ENCODE measurements around the gene DLGAP1.

DLGAP1 gene

DNA sequence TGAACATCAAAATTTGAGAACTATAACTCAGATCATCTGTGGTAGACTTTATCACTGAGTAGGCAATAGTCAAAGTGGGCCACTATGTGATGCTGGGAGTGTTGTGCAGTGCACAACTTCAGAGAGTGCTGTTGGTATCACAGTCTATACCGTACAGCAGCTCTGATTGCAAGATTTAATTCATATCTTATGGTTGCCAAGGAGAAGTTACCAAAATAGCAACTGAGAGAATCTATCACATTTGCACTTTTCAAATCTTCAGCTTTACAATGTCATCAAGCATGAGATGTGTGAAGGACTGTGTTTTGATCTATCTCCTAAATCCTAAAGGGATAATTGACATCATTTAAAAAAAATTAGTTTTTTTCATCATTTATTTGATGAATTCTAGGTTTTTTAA is 216.1 kb downstream of the DLGAP1 start:
- DNase-seq (ENCODE audit: low read depth) = no peak

DNA sequence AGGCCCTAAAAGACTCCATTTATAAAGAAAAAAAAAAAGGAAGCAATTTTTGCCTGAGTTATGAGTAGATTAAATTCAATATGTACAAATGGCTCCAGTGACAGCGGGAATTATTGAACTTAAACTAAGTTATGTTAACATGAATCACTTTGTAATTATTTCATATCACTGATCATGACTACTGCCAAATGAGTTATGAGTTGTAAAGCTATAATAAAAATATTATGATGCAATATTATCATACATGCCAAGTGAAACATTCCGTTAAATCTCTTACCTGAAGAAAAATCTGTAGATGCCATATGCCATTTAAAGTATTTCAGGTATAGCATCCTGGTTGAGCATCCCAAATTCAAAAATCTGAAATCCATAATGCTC is 217.5 kb downstream of the DLGAP1 start:
- no peak for DNase-seq (ENCODE audit: low read depth)

DNA sequence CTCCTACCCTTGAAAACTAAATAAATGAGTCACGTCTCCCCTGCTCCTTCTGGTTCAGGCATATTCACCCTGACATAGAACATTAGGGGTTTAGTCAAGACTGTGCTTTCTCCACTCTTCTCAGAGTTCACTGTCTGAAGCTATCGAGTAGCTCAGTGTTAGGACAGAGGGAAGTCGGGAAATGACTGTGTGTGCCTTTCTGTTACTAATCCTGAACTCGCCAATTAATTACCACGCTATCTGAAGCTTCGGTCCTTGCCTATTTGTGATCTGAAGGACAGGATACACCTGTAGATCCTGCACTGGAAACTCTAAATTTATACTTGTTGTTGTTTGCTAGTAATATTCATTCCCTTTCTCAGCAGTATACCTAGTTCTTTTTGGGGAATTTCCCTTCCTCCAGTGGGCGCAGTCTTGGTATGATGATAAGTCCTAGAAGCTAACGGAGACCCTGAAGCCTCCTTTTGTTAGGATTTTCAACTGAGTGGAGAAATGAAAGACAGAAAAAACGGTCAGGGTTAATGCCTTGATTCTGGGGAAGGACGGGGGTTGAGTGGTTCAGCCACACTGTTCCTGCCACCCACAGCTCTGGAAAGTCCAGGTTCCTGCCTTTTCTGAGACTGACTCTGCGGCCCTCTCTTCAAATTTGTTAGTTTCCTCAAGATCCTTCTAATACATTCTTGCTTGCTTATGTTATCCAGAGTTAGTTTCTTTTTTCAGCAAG is 218.0 kb downstream of the DLGAP1 start:
- no peak for DNase-seq (ENCODE audit: low read depth)

DNA sequence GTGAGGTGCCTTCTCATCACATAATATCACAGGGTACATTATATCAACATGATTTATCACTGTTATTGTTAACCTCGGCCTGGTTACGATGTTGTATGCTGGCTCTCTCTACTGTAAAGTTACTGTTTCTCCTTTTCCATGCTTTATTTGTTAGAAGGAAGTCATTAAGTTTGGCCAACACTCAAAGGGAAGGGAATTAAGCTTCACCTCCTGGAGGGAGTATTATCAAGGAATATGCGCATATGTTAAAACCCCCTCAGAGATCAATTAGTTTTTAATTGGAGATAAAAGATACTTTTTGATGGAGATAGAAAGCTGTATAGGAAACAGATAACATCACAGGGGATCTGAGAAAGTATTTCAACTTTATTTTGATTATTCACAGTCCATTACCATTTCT is 221.6 kb downstream of the DLGAP1 start:
- no peak for DNase-seq (ENCODE audit: low read depth)

DNA sequence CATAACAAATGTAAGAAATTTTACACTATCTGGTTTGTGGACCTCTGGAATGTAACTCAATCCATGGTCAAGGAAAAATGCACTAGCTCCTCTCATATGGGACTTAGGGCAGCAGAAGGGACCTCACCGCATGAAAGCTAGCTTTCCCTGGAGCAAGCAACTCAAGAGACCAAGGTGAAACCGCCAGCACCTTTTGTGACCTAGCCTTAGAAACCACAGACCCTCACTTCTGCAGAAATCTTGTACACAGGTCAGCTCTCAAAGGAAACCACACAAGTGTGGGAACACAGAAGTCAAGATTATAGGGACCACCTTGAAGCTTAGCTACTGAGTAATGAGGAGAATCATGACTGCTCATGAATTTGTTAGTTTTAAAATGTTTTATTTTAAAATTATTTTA is 222.5 kb downstream of the DLGAP1 start:
- DNase-seq (ENCODE audit: low read depth) = no peak

DNA sequence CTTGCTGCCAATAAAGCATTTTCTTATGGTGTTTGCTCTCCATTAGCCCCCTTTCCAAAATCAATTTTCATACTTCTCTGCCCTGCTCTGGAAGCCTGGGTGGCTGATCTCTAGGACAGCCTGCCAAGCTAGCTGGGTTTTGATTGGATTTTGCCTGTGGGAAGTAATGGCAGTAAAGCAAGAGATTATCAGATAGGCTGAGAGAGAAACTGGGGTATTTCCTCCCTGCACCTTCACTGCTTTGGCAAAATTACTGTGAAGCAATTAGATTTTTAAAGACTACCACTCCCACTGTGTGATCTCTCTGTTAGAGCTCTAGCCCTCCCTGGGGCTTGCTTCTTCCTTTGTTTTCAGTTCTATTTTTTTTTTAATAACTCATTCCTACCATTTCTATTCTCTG is 223.8 kb downstream of the DLGAP1 start:
- no peak for DNase-seq (ENCODE audit: low read depth)

DNA sequence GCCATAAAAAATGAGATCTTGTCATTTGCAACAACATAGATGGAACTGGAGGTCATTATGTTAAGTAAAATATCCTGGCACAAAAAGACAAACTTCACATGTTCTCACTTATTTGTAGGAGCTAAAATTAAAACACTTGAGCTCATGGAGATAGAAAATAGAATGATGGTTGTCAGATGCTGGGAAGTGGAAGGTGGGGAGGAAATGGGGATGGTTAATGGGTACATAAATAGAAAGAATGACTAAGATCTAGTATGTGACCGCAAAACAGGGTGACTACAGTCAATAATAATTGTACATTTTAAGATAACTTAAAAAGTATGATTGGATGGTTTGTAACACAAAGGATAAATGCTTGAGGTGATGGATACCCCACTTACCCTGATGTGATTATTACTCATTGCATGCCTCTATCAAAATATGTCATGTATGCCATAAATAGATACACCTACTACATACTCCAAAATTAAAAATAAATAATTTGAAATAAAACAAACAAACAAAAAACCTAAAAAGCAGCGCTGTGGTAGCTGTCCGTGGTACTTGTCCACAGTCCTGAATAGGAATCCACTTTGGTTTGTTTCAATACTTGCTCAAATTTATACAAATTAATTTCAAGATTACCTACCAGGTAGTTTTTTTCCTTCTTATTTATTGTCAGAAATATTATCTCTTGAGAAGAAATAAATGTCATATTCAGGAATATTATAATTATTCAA is 224.5 kb downstream of the DLGAP1 start:
- no peak for DNase-seq (ENCODE audit: low read depth)

DNA sequence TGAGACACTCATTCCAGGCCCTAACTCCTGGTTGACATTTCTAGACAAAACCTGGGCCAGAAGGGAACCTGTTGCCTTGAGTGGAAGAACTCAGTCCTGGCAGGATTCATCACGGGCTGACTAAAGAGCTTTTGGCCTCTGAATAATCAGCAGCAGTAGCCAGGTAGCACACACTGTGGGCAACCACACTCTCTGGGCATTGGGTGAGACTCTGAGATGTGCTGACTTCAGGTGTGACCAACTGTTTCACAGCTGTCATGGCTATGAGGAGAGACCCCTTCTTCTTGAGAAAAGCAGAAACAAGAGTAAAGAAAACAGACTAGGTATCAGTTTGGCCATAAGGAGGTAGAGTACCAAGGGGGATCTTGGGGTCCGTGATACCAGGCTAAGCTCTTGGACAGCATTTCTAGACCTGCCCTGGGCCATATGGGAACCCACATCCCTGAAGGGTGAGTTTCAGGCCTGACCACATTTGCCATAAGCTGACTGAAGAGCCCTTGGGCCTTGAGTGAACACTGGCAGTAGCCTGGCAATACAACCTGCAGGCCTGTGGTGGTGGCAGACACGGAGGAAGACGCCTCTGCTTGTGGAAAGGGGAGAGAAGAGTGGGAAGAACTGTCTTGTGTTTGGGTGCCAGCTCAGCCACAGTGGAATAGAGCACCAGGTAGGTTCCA is 230.9 kb downstream of the DLGAP1 start:
- DNase-seq (ENCODE audit: low read depth) = no peak

DNA sequence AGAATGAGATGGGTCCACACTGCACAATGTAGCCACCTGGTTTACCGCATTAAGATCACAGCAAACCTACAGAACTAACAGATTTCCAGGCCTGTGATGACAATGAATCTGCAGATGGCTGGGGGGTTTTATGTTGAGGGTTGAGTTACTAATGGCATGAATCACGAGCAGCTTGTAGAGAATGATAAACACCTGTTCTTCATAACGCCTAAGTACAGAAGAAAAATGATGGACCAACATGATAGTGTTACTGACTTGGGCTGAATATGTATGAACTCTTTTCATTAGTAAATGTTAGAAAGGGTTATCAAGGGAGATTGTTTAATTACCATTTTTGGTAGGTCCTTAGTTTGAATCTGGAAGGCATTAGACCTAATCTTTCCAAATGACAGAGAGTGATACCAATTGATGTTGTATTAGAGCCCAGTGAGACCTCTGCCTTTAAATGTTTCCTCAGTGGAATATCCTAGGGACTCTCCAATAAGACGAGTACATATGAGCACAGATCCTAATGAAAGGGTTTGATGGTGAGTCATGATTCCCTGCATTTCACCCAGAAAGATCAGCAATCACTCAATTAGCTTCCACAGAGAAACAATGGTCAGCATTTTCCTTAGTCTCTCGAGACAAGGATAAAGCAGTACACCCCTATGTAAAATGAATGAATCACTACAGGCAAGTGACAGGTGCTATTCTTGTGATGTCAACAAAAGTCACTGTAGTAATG is 243.8 kb downstream of the DLGAP1 start:
- no peak for DNase-seq (ENCODE audit: low read depth)

DNA sequence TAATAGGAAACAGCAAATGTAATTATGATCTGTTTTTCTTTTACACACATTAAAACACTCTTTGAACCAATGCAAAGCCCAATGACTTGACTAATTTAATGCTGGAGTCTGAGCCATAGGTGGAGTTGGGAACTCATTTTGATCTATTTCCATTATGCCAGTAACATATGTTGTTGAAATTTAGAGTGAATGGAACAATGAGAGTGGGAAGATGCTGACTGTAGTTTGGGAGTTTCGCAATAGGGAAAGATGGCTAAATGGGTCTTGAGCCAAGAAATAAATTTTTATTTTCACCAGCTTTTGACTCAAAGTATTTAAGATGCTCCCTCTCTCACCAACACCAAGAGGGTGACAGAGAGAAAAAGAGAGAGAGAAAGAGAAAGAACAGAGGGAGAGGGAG is 246.7 kb downstream of the DLGAP1 start:
- DNase-seq (ENCODE audit: low read depth) = no peak

DNA sequence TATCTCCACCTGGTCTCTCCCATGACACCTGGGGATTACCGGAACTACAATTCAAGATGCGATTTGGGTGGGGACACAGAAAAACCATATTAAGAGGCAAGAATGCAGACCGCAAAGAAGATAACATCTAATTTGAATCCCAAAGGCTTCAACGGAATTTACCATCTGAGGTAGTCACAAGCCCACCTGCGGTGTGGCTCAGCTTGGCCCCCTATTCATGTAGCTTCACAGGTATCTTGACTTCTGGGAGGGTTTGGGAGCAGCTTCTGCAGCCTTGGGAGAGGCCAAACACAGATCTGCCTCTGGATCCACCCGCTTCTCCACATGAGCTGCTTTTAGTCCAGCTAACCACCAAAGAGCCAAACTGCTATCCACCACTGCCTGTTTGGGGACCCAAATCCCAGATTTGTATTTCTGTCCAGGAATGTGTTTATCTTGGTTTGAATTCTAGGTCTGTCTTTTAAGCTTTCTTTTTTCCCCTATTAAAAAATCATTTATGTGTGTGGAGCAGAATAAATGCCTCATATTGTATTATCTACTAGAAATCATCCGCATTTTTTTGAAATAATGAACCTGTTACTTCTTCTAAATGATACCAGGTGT is 247.6 kb downstream of the DLGAP1 start:
- DNase-seq (ENCODE audit: low read depth) = no peak

DNA sequence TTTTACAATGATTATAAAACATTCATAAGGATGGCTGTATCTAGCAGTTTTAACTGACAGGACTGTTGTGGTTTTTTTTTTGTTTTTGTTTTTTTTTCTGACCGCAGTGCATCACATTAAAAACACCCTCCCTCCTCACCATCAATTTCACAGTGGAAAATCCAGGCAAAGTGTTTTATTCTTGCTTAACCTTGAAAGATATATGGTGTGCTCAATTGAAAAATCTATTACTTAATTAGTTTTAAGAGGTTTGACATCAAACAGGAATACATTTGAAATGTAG is 250.7 kb downstream of the DLGAP1 start:
- no peak for DNase-seq (ENCODE audit: low read depth)

DNA sequence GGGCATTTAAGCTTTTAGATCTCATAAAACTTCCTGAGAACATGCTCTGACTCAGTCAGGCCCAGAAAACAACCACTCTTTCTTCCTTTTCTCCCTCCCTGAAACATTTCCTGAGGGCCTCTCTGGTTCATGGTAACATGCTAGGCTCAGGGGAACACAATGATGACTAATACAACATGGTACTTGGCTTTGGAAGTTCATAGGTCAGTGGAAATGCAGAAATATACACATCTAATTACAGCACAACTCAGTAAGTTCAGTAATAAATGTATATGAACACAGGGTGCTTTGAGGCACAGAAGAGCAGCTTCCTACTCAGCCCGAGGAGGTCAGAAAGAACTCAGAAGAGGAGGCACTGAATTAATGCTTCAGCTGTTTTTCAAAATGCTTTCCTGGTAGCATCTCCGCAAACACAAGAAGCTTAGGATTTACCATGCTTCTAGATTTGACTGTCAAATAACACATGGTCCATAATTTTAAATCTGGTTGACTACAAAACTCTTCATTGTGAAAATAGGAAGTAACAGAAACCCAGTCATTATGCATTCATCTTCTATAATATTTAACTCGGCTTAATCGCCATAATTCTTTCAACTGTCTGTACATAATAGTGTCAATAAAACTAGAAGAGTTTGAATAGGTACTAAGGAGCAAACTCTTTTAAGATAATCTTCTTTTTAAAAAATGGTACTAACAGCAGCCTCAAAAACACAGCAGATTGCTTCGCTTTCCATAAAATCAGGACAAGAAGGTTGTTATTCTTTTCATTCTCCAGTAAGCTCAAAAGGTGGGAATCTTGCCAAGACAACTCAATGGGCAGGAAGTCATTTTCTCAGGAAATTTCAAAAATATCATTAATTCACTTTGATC is 251.3 kb downstream of the DLGAP1 start:
- DNase-seq (ENCODE audit: low read depth) = no peak

DNA sequence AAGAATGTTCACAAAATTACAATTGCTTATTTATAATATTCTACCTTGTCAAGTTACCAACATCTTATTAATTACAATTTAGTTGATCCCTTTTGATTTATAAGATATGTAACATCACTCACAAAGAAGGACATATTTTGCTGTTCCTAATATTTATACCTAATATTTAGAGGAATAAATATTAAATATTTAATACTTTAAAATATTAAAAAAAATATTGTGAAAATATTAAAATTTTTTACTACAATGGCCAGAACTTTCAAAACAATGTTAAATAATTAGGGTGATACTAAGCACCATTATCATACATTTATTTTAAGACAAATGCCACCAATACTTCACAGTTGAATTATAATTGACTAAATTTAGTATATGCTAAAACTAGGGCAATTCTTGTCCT is 254.7 kb downstream of the DLGAP1 start:
- no peak for DNase-seq (ENCODE audit: low read depth)

DNA sequence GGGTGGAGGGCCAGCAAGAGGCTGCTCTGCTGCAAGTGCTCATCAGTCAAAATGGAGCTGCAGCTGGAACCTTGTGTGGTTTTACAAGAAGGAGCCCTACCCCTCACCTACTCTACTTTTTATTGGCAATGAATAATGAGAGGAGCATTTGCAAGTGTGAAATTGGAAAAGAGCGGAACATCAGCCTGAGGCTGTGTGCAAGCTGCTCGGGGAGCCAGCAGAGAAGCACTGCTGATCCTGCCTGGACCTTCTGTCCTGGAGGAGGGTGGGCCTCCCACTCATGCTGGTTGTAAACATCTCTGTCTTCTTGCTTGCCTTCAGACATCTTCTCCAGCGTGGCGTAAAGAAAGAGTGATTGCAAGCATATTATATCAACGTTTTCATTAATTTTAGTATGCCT is 256.2 kb downstream of the DLGAP1 start:
- DNase-seq (ENCODE audit: low read depth) = no peak

DNA sequence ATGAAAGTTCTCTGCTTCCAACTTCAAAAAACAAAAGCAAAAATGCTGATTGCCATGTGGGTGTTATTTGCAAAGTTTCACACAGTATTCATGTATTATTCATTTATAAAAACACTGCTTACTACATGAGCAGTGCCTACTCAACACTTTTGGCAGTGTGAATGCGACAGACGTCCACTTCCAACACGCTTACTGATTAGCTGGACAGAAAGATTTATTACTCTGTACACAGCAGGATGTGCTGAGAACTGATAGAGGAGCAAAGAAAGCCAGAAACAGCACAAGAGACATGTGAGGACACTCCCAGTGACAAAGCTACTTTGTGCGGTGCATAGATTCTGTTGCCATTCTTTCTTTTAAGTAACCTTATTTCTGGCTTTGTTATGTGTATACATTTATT is 258.8 kb downstream of the DLGAP1 start:
- DNase-seq (ENCODE audit: low read depth) = no peak

DNA sequence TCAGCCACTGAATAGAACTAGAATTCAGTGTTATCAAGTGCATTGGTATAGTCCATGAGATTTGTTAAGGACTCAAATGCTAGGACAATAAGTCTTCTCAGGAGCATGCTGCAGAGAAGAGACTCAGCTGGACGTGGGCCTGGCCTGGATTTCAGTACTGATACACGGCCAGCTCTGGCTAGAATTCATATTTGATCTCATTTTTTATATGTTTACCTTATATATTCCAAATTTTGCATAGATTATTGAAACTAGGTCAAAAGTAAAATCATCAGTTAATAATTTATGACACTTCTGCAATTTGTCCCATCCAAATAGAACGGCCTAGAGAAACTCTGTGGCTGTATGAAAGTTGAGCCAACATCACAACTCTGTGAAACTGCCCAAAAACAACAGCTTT is 262.0 kb downstream of the DLGAP1 start:
- no peak for DNase-seq (ENCODE audit: low read depth)

DNA sequence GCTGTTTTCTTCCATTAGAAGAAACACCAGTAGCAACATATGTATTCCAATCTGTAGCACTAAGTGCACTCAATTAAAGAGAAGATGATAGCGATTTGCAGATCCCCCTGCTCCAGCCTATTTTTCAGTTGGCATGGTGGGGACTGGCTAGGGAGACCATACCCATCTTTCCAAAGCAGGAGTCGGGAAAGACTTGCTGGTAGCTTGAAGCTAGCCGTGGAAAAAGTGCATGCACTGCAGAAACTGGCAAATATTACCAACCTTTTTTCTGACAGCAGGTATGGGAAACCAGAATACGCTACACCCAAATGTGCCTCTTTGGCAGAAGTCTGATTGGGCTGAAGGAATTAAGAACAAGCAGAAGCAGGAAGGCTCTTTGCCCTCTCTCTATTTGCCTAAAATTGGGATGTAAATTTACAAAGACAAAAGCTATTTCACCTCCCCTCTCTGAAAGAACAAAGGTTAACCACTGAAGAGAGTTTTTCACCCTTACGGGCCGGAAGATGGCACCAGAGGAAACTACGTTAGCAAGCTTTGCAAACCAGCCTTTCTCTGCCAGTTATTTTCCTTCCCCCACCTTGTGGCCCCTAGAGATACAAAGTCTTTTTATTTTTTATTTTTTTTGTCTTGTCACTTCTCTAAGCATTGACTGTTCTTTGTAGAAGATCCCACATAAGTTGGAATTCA is 273.1 kb downstream of the DLGAP1 start:
- DNase-seq (ENCODE audit: low read depth) = no peak

DNA sequence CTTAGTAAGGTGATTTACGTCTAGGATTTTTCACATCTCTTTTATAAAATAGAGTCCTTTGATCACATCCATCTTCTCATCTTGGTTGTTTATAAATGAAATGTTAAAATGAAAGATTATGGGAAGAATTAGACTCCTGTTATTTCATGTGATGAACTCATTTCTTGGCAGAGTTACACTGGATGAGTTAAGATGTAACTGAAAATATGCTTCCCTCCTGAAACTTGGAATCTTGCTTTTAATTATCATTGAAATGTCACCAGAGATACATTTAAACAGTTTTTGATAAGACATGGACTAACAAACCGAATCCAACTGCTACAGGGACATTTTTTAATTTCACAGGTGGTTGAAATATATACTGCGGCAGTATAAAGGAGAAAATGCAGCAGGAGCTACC is 274.0 kb downstream of the DLGAP1 start:
- no peak for DNase-seq (ENCODE audit: low read depth)

DNA sequence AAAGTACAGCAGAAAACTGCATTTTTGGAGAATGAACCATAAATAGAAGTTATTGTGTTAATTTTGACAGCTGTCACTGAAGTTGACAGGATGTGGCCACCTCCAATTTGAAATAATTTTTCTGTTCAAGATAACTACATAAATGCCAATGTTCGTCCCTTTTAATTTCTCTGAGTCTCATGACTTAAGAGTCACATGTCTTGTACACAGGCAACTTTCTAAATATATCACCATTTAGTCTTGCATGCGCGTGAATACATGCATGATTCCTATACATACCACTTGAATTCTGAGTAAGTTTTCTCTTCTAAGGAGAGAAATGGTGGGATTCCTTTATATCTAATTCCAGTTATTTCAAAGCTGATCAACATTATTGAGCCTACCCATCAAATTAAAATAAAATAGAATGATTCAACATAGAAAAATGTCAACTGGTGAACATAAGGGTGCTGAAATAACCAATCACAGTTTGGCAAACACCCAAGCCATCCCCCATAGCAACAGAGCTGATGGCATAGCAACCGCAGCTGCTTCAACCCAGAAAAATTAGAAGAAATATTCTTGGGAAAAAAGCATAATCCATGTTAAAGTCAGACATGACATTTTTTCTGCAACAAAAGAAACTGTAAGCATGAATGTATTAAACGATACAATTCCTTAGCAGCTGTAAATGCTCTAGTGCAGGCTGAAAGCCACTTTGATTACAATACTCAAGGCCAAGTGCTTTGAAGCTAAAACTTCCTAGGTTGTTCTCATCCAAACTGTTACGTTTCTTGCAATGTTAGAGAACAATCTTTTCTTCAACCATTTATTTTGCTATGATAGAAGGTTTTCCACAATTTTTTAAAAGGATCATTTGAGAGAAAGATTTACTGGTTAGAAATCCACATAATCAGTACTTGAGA is 282.7 kb downstream of the DLGAP1 start:
- DNase-seq (ENCODE audit: low read depth) = no peak
